Transverse colon (tissue), 4 donors: ENCODE measurements around the gene KRT80. TPM values are rescaled to one million over a fixed set of nuclear protein-coding genes. Genes with fewer than 3 reads are reported as not detected.

ENCODE experiments used
- DNase-seq: peaks from one replicate; pipeline ENCODE4 v3.0.0-alpha.2; 2019
- H3K27ac ChIP-seq, 4 donors: fragments of 200-600 bp; sonication (generic); 2 replicates each; pipeline ENCODE4 v1.5.1; 2016 to 2018; ENCODE audit warnings: inconsistent platforms in 4 of 4
- H3K27me3 ChIP-seq: fragments of 200-600 bp; sonication (generic); 2 replicates; pipeline ENCODE4 v1.5.1; 2017; ENCODE audit warnings: inconsistent platforms
- H3K36me3 ChIP-seq, 4 donors: fragments of 200-600 bp; sonication (generic); 2 replicates each; pipeline ENCODE4 v1.5.1; 2017 to 2019; ENCODE audit warnings: inconsistent platforms in 4 of 4
- H3K4me1 ChIP-seq, 4 donors: fragments of 200-600 bp; sonication (generic); 2 replicates each; pipeline ENCODE4 v1.5.1; 2017 to 2020; ENCODE audit warnings: inconsistent platforms in 4 of 4
- H3K4me3 ChIP-seq, 4 donors: fragments of 200-600 bp; sonication (generic); 1 replicate in 1 of 4; 2 replicates in 3 of 4; pipeline versions ENCODE4 v1.5.1 to v1.6.1; 2017 to 2019; ENCODE audit warnings: inconsistent platforms in 4 of 4
- H3K9me3 ChIP-seq, 2 donors: fragments of 200-600 bp; sonication (generic); 2 replicates each; pipeline ENCODE4 v1.5.1; 2017 to 2019; ENCODE audit warnings: inconsistent platforms in 2 of 2
- EP300 ChIP-seq: sonication (generic); formaldehyde crosslinking; IDR thresholded peaks from one replicate; pipeline ENCODE4 v1.6.1; 2017; ENCODE audit warnings: antibody characterized with exemption, low read depth
- POLR2A ChIP-seq: fragments of 450-650 bp; IDR thresholded peaks from one replicate; pipeline ENCODE4 v1.6.1; 2016; ENCODE audit warnings: antibody characterized with exemption, mild to moderate bottlenecking, moderate library complexity
- POLR2AphosphoS5 ChIP-seq, 3 donors: sonication (generic); formaldehyde crosslinking; IDR thresholded peaks; one replicate each; pipeline ENCODE4 v1.6.1; 2016; ENCODE audit warnings: antibody characterized with exemption in 3 of 3
- WGBS, 2 donors: methylation state at CpG; one replicate each; pipeline ENCODE4 v1.1.5; 2018; ENCODE audit warnings: low coverage in 1 of 2; 5-methylcytosine and 5-hydroxymethylcytosine counted together
- in situ Hi-C, 4 donors: fragments of 200-750 bp; cut with MboI; loops; one replicate each; pipeline versions ENCODE4 v1.15.0 to v1.15.1; 2017; ENCODE audit warnings: low sequenced_read_pairs in 3 of 4, low pct_ligation_motif_present in 1 of 4, low pct_unique_long_range_greater_than_20kb in 1 of 4
- intact Hi-C: fragments of 100-400 bp; cut with DNase I; formaldehyde crosslinking; loops from one replicate; pipeline ENCODE4 v1.15.1; 2023; ENCODE audit warnings: low total_unique reads
- total RNA-seq, 4 donors: library from RNA; depleted of rRNA; stranded (reverse); fragments of >200 nt; gene quantifications; one replicate each; pipeline ENCODE4 v1.1.0, GENCODE V29; 2016
- TF ChIP-seq, protein P1 (sequence below), 5 experiments: fragments of 200-600 bp in 3 of 5; fragments of 450-650 bp in 2 of 5; sonication (generic) in 3 of 5; IDR thresholded peaks; 1 replicate in 2 of 5; 2 replicates in 3 of 5; pipeline ENCODE4 v1.5.1; 2016 to 2017; ENCODE audit warnings: antibody characterized with exemption in 5 of 5, inconsistent platforms in 3 of 5, mild to moderate bottlenecking in 2 of 5, moderate library complexity in 1 of 5

Gene KRT80
- total RNA-seq, 4 donors from 2014 or later: 0.14 TPM; not detected in 3

DNA sequence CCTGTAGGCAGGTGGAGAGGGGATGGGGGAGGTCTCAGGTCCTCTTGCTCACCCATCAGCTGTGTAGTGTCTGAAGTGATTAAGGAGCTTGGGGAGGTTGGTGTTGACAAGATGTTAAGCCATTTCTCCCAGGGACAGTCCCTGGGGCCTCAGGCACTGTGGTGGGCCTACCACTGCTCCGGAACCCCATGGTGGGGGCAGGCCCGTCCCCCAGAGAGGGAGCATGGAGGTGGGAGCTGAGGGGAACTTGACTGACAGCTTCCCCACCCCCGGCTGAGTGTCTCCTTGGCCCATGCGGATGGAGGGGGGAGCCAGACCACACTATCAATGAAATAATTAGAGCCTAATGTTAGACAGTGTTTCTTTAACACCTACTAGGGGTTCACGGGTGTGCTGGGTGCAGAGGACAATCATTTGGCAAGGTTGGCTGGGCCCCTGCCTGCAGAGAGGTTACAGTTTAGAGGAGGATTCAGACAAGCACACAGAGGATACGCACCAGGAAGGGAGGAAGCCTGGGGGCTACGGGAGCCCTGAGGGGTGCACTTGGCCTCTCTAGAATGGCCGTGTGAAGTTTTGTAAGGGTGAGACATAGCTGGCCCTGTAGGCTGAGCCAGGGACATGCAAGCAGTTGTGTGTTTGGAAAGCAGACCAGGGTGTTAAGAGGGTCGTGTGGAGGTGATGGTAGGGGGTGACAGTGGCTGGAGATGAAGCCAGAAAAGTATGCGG lies 19.3 kb upstream of the KRT80 start:
- TF ChIP-seq POLR2AphosphoS5 (IDR thresholded peaks at IDR 0.05): no peak
- TF ChIP-seq, protein P1, sequence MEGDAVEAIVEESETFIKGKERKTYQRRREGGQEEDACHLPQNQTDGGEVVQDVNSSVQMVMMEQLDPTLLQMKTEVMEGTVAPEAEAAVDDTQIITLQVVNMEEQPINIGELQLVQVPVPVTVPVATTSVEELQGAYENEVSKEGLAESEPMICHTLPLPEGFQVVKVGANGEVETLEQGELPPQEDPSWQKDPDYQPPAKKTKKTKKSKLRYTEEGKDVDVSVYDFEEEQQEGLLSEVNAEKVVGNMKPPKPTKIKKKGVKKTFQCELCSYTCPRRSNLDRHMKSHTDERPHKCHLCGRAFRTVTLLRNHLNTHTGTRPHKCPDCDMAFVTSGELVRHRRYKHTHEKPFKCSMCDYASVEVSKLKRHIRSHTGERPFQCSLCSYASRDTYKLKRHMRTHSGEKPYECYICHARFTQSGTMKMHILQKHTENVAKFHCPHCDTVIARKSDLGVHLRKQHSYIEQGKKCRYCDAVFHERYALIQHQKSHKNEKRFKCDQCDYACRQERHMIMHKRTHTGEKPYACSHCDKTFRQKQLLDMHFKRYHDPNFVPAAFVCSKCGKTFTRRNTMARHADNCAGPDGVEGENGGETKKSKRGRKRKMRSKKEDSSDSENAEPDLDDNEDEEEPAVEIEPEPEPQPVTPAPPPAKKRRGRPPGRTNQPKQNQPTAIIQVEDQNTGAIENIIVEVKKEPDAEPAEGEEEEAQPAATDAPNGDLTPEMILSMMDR (IDR thresholded peaks at IDR 0.05): no peak
- no peak for TF ChIP-seq POLR2A
- no peak for TF ChIP-seq EP300
- Histone ChIP-seq H3K36me3 (no peaks in the 10 kb centered on the region), H3K9me3 (no peaks in the 10 kb centered on the region), H3K4me3 (no peak overlapping the region), H3K27me3 (no peaks in the 10 kb centered on the region), H3K27ac (no peak overlapping the region), H3K4me1 (peaks cover 0 to 6% (median 0%) of the 10 kb centered on the region in 4 donors)
- no peak for DNase-seq
- in situ Hi-C loops: no loop called here
- 61 to 80% methylated on average over 4 to 10 of the region's 10 CpGs for WGBS, 2 donors
- intact Hi-C loops: no loop called here

DNA sequence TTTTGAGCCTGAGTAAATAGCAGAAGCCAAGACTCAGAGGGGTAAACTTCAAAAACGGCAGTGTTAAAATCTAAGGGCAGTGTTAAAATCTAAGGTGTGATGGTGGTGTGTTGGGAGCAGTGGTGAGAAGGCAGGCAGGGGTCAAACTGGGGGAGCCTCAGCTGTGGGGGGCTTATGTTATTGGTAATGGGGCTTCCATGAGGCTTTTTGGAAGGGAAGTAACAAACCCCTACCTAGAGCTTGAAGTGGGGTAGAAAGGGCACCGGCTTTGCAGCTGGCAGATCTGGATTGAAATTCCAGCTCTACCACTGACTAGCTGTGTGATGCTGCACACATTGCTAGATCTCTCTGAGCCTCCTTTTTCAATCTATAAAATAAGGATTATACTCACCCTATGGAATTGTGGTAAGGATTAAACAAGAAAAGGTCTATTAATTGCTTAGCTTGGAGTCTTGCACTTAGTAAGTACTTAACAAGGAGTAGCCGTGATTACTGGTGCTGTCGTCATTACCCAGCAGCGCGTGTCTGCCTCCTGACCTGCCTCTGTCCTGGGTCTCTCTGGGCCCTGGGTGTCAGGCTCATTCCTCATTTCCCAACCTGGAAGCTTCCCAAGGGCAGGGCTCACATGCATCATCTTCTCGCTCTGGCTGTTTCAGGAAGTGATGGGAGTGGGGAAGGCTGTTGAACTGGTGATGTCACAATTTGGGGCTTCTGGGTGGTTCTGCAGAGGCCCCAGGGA lies 18.5 kb upstream of the KRT80 start:
- WGBS, 2 donors: 86 to 100% methylated on average over 3 to 7 of the region's 7 CpGs
- Histone ChIP-seq H3K9me3 (no peaks in the 10 kb centered on the region), H3K36me3 (no peaks in the 10 kb centered on the region), H3K4me3 (no peak overlapping the region), H3K4me1 (peaks cover 0 to 6% (median 0%) of the 10 kb centered on the region in 4 donors), H3K27me3 (no peaks in the 10 kb centered on the region), H3K27ac (no peak overlapping the region)
- no peak for DNase-seq
- intact Hi-C loops (no loop called here), in situ Hi-C loops (no loop called here)
- TF ChIP-seq POLR2AphosphoS5 (IDR thresholded peaks at IDR 0.05) (no peak), POLR2A (no peak), EP300 (no peak)
- TF ChIP-seq, protein P1 (IDR thresholded peaks at IDR 0.05): no peak

DNA sequence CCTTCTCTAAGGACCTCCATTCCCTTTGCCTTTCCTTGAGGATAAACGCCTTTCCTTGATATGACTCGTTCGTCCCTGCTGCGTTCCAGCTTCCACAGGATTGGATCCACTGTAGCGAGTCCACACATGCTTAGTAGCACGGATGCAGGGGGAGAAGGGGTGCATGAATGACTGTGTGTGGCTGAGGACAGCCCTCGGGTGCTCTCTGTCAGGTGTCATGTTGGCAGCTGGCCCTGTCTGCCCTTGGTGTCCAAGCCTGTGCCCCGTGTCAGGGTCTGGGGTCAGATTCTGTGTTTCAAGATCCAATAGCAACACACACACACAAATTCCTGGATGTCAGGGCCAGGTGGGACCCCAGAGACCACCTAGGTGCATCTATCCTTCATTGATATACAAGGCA lies 17.5 kb upstream of the KRT80 start:
- in situ Hi-C loops (no loop called here), intact Hi-C loops (no loop called here)
- 64 to 67% methylated on average over 6 to 8 of the region's 8 CpGs for WGBS, 2 donors
- no peak for TF ChIP-seq POLR2A
- TF ChIP-seq, protein P1 (IDR thresholded peaks at IDR 0.05): no peak
- no peak for TF ChIP-seq POLR2AphosphoS5 (IDR thresholded peaks at IDR 0.05)
- TF ChIP-seq EP300: no peak
- Histone ChIP-seq H3K9me3 (no peaks in the 10 kb centered on the region), H3K36me3 (no peaks in the 10 kb centered on the region), H3K4me3 (no peak overlapping the region), H3K27me3 (no peaks in the 10 kb centered on the region), H3K27ac (no peak overlapping the region), H3K4me1 (peaks cover 0 to 6% (median 0%) of the 10 kb centered on the region in 4 donors)
- DNase-seq: no peak

DNA sequence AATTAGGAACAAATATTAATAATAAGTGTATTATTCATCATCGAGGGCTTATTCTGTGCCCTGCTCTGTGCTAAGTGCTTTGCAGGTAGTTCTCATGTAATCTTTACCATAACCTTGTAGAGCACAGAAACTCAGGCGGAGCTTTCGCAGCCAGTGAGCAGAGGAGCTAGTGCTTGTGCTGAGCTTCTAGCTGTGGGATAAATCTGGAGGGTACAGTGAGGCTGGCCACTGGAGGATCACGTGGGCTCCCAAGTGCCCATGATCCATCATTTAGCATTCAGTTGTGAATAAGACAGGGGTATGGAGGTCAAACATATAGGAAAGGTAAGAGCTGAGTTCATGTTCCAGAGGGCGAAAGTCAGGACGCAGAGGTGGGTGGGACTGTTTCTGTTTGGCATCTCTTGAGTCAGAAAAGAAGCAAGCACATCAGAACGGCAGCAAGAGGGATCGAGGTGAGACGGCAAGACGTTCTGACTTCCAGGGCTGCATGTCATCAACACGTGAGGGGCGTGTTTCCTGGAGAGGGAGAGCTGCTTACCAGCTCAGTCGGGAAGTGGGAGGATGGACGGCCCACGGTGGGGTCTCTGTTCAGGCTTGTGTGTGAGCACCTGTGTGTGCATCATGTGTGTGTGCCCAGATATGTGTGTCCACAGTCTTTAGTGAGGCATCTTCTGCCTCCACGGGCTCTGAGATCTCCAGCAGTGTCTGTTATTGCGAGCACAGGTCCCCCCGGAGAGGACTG lies 16.8 kb upstream of the KRT80 start:
- TF ChIP-seq, protein P1 (IDR thresholded peaks at IDR 0.05): no peak
- TF ChIP-seq POLR2AphosphoS5 (IDR thresholded peaks at IDR 0.05) (no peak), POLR2A (no peak), EP300 (no peak)
- Histone ChIP-seq H3K27ac (no peak overlapping the region), H3K9me3 (no peaks in the 10 kb centered on the region), H3K4me1 (peaks cover 0 to 6% (median under 1%) of the 10 kb centered on the region in 4 donors), H3K27me3 (no peaks in the 10 kb centered on the region), H3K4me3 (no peak overlapping the region), H3K36me3 (no peaks in the 10 kb centered on the region)
- WGBS, 2 donors: 56 to 59% methylated on average over 7 to 16 of the region's 18 CpGs
- no peak for DNase-seq
- intact Hi-C loops: no loop called here
- in situ Hi-C loops: no loop called here
